ENCODE measurements around the gene PRIM1.
"Not testable (repeated sequence)": the region's sequence is repeated elsewhere in the genome, so short reads cannot be mapped to it uniquely, and the experiment has no call there.

The PRIM1 gene

DNA sequence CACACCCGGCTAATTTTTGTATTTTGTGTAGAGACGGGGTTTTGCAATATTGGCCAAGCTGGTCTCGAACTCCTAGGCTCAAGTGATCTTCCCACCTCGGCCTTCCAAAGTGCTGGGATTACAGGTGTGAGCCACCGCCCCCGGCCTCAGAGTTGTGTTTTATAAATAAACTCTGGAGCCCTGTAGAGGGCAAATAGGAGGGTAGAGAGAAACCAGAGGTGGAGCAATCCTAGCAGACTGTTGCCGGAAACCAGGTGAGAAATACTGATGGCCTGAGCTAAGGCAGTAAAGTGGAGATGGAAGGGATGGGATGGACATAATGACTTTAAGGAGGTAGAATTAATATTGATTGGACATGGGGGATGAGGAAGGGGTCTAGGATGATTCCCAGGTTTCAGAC is 8.3 kb upstream of the PRIM1 start:
- DNase-seq (ENCODE audit: low spot score) = no peak

DNA sequence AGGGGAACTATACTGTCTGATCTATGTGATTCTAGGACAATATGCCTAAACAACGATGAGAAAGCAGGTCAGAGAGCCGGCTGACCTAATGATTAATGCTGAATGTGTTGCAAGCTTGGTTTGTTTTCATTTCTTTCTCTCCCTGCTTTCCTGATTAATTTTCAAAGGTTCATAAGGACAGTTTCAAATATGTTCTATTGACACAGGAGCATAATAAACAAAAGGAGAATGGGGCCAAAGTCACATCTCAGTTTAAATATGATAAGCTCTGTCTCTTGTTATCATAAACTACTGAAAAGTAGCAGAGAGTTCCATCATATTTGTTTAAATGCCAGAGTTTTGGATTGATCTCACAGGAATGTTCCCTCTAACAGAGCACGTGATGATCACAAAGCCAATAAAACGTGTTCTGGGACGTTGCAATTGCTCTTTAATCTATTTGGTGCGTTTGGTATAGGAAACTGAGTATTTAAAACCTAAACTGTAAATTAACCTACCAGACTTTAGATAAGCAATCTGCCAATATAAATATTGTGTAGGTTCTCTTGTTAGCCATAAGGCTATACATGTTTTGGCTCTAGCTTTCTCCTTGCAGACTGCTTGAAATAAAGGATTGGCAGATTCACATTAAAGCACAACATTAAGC is 7.3 kb upstream of the PRIM1 start:
- no peak for DNase-seq (ENCODE audit: low spot score)

- DNase-seq (ENCODE audit: low spot score) = no peak
Observed at GRCh38 chr12:56758728-56759262, 6.7 kb upstream of the PRIM1 start.

DNA sequence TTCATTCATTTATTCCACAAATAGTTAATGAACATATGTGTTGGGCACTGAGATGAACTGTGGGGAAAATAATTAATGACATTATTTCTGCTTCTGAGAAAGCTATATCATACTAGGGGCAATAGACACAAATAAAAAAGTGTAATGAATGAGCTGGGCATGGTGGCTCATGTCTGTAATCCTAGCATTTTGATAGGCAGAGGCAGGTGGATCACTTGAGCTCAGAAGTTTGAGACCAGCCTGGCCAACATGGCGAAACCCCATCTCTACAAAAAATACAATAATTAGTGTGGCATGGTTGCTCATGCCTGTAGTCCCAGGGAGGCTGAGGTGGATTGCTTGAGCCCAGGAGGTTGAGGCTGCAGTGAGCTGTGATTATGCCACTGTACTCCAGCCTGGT is 5.8 kb upstream of the PRIM1 start:
- not testable (repeated sequence) for DNase-seq (ENCODE audit: low spot score)

DNA sequence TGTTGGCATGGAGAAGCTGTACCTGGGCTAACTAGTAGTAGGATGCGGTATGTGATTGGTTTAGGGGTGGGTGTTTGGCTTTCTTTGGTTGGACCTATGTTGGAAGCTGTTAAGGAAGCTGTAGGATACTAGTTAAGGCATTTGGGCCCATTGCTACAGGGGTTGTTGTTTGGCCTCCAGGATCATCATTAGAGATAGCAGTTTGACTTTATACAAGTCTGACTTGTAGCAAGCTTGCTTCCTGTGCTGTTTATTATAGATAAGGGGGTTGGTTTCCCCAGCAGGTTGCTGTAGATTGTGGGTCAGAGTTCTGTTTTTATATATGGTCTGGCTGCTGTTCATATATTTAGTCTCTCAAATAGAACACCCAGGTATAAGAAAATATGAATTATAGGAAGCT is 1.4 kb upstream of the PRIM1 start:
- no peak for DNase-seq (ENCODE audit: low spot score)

GRCh38 chr12:56750596-56750995 is 1.5 kb downstream of the PRIM1 start:
- not testable (repeated sequence) for DNase-seq (ENCODE audit: low spot score)

DNA sequence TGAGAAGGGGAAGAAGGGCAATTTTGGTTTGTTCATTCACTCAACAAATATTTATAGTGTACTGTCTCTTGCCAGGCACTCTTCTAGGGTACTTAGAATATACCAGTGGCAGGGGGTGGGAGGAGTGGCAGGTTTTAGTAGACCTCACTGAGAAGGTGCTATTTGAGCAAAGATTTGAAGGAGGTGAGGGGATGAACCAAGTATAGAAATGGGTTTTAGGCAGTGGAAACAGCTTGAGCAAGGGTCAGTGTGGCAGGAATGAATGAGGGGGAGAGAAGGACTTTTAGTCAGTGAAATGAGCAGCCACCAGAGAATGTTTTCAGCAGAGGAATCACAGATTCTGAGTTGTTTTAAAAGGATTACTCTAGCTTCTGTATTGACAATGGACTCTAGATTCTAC is 2.3 kb downstream of the PRIM1 start:
- no peak for DNase-seq (ENCODE audit: low spot score)

GRCh38 chr12:56749359-56749758 is 2.8 kb downstream of the PRIM1 start:
- no peak for DNase-seq (ENCODE audit: low spot score)

DNA sequence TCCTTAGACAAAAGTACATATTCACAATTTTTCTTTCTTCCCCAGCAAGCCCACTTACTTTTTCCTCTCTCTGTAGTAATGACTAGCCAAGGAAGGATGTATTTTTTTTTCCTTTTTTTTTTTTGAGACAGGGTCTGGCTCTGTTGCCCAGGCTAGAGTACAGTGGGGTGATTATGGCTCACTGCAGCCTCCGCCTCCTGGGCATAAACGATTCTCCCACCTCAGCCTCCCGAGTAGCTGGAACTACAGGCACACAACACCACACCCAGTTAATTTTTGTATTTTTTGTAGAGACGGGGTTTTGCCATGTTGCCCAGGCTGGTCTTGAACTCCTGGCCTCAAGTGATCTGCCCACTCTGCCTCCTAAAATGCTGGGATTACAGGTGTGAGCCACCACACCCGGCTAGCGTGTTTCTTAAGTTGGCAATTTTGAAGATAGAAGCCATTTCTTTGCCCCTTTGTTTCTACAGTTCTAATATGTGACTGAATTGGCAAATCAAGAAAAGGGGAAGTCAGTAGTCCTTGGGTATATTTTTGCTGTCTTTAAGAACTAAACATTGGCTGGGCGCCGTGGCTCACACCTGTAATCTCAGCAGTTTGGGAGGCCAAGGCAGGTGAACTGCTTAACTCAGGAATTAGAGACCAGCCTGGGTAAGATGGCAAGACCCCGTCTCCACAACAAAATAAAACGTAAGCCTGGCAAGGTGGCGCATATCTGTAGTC is 23.8 kb downstream of the PRIM1 start:
- DNase-seq (ENCODE audit: low spot score) = no peak

DNA sequence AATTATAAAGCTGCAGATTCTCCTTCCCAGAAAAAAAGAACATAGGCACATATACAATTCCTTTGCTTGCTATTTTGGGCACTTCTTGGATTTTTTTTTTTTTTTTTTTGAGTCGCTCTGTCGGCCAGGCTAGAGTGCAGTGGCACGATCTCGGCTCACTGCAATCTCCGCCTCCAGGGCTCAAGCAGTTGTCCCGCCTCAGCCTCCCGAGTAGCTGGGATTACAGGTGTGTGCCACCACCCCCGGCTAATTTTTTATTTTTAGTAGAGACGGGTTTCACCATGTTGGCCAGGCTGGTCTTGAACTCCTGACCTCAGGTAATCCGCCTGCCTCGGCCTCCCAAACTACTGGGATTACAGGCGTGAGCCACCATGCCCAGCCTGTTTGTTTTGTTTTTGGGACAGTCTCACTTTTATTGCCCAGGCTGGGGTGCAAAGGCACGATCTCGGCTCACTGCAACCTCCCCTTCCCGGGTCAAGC is 25.9 kb downstream of the PRIM1 start:
- DNase-seq (ENCODE audit: low spot score) = not testable (repeated sequence)

GRCh38 chr12:56725723-56726102 is 26.4 kb downstream of the PRIM1 start:
- no peak for DNase-seq (ENCODE audit: low spot score)

- DNase-seq (ENCODE audit: low spot score) = peak; percentile 95
Observed at GRCh38 chr12:56724972-56725722, 27.0 kb downstream of the PRIM1 start, which contains the start of gene NACA. Gene NACA (minus strand): TSS chr12:56725299. CDS start chr12:56724521, 778 bp downstream.

- no peak for DNase-seq (ENCODE audit: low spot score)
Observed at GRCh38 chr12:56724701-56724971, 27.5 kb downstream of the PRIM1 start.

DNA sequence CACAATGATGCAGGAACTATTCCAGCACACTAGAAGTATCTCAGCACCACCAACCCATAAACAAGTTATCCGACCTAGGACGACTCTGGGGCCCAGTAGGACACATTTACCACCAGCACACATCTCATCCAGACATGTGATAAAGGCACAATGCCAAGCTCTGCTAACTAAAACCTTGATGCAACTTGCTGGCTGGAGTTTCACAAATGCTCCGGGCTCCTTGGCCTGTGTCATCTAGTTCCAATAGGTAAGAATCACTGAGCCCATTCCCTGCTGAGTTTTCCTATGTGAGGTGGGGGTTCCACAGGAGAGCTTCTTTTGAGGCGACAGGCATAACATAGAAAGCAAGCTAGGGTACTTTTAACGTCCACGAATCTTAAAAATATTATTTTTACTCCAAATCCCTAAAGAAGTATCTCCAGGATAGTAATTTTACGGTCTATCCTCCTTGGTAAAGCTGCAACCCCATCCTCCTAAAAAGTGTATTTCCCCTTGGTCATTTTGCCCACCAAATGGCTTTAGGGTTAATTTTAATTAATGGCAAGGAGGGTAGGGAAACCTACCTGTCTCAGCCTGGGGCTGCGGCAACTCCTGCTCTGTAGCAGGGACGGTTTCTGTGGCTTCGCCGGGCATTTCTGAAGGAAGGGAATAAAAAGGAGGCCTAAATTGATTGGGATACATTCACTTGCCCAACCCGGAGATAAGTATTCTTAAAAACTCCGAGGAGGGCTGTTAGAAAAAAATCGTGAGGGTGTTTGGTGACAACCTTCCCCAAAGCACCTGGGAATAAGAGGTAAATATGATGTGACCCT is 28.0 kb downstream of the PRIM1 start:
- peak; percentile 62 for DNase-seq (ENCODE audit: low spot score)

GRCh38 chr12:56723352-56723751 is 28.8 kb downstream of the PRIM1 start:
- no peak for DNase-seq (ENCODE audit: low spot score)

- no peak for DNase-seq (ENCODE audit: low spot score)
Observed at GRCh38 chr12:56722832-56723231, 29.3 kb downstream of the PRIM1 start.

GRCh38 chr12:56721721-56722120 is 30.4 kb downstream of the PRIM1 start:
- DNase-seq (ENCODE audit: low spot score) = no peak

DNA sequence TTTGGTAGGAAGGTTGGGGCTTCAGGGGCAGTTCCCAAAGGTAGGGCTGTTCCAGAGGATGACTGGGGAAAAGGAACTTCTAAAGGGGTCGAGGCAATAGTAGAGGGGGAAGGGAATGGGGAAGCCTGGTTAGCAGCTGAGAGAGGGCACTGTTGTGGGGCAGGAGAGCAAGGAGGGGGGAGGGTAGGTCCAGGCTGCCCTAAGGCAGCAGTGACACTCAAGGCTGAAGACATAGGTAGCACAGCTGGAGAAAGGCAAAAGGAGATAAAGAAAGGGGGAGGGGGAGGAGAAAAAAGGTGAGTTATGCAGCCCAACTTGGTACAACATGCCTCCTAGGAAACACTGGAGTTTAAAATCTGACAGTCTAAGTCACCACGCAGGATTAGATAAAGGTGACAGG is 30.9 kb downstream of the PRIM1 start:
- no peak for DNase-seq (ENCODE audit: low spot score)

DNA sequence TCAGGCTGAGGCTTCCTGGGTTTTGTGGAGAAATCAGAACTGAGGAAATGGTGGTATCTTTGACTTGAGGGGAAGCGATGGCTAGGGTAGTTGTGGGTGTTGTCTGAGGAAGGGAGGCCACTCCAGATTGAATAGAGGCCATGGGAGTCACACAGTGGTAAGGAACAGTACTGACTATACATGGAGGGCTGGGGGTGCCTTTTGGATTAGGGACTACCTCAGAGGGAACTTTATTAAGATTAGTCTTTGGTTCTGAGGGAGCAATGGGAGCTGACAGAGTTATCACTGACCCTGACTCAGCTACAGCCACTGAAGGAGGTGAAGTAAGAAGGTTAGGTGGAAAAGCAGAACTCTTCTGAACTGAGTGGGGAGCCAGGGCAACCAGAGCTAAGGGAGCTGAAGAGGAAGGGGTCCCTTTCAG is 31.4 kb downstream of the PRIM1 start:
- DNase-seq (ENCODE audit: low spot score) = no peak

DNA sequence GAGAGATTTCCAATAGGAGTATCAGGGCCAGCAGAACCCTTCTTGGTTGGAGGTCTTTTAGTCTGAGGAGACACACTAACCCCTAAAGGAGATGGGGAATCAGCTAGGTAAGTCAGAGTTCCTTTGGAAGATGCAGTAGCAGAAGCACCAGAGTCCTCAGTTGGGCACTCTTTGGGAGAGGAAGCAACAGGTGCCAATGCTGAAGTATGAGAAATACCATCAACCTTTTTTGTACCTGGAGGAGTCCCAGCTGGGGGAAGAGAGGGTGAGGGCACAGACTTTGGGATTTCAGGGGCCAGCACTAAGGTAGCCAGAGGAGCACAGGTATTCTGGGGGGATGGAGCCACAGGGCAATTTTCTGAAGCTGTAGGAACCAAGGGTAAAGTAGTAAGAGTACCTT is 33.1 kb downstream of the PRIM1 start:
- no peak for DNase-seq (ENCODE audit: low spot score)

DNA sequence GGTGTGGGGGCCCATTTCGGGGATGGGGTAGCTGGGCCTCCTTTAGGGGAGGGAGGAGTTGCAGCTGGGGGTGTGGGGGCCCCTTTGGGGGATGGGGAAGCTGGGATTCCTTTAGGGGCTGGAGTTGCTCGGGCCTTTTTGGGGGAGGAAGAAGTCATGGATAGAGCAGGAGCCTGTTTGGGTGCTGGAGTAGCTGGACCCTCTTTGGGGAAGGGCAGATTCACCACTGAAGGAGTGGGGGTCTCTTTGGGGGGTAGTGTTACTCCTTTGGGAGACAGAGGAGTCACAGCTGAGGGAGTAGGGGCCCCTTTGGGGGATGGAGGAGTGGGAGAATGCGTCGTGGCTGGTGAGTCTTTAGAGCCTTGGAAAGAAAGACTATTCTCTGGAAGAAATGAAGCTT is 33.5 kb downstream of the PRIM1 start:
- DNase-seq (ENCODE audit: low spot score) = no peak

DNA sequence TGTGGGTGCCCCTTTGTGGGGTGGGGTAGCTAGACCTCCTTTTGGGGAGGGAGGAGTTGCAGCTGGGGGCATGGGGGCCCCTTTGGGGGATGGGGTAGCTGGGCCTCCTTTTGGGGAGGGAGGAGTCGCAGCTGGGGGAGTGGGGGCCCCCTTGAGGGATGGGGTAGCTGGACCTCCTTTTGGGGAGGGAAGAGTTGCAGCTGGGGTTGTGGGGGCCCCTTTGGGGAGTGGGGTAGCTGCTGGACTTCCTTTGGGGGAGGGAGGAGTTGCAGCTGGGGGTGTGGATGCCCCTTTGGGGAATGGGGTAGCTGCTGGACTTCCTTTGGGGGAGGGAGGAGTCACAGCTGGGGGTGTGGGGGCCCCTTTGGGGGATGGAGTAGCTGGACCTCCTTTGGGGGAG is 34.0 kb downstream of the PRIM1 start:
- DNase-seq (ENCODE audit: low spot score) = no peak

Data from AG08396 (cell line).